OCI-LY7 (cell line): Measurements from ENCODE around the gene CRYBB1.

Experiments used
- CTCF ChIP-seq: fragments of 200-600 bp; sonication (generic); conservative IDR thresholded peaks from 2 replicates; pipeline ENCODE4 v1.5.1; 2014; ENCODE audit warnings: mild to moderate bottlenecking, antibody characterized with exemption, low read length, moderate library complexity, mixed read lengths
- EZH2phosphoT487 ChIP-seq: fragments of 200-600 bp; sonication (generic); IDR thresholded peaks from 2 replicates; pipeline ENCODE4 v1.6.1; 2018; ENCODE audit warnings: low read depth, borderline replicate concordance, mild to moderate bottlenecking, mixed run types, antibody characterized with exemption, low read length, moderate library complexity, mixed read lengths

GRCh38 chr22:26565181-26565580 lies 52.6 kb downstream of the CRYBB1 start:
- TF ChIP-seq CTCF (no peak), EZH2phosphoT487 (no peak)
